Activated CD8-positive, alpha-beta memory T cell treated with anti-CD3 and anti-CD28 coated beads for 24 hours (primary cell): Measurements from ENCODE around the gene KCNJ11.

ENCODE experiments used
- DNase-seq: peaks from one replicate; pipeline ENCODE4 v3.0.0-alpha.2; 2020

Gene KCNJ11

DNA sequence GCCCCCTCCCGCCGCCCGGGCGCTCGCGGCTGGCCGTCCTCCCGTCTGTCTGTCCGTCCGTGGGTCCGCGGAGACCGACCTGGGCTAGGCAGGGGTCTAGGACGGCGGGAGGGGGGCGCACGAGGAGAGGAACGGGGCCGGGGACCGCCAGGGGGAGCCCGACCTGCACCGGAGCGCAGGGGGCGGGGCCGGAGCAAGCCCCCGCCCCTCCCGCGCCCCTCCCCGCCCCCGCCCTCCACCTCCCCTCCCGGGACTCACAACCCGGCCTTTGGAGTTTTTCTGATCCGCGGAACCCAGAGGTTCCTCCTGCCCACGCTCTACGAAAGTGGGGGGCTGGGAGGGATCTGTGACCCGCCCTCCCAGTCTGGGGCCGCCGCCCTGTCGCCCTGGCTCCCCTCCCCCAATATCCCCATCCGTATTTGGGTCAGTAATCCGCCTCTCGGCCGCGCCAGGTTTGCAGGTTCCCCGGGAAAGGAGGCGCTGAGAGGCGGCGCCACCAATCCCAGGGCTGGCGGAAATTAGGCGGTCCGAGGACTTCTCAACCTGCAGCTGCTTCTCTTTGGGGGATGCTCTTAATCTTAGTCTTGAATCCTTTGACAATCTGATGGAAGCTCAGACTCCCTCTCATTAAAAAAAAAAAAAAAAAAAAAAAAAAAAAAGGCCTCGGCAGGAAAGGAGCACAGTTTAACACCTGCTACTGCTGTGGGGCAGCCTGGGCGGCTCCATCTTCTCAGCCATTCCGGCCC lies 925 bp upstream of the KCNJ11 start:
- peak; percentile 92 for DNase-seq

DNA sequence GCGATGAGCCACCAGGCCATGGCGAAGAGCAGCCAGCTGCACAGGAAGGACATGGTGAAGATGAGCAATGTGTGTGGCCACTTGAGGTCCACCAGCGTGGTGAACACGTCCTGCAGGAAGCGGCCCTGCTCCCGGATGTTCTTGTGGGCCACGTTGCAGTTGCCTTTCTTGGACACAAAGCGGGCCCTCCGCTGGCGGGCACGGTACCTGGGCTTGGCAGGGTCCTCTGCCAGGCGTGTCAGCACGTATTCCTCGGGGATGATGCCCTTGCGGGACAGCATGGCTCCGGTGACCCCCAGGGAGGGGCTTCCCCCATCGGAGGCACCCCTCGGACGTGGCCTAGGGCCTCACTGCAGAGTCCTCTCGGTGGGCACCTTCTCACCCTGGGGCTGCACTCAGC lies 648 bp downstream of the KCNJ11 start:
- no peak for DNase-seq

DNA sequence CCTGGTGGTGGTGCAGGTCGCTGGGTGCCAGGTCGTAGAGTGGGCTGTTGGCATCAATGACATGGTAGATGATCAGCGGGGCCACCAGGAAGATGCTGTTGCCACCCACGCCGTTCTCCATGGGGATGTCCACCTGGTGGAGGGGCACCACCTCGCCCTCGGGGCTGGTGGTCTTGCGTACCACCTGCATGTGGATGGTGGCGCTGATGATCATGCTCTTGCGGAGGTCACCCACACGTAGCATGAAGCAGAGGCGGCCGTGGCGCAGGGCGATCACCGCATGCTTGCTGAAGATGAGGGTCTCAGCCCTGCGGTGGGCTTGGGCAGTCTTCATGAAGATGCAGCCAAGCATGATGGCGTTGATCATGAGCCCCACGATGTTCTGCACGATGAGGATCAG lies 1.2 kb downstream of the KCNJ11 start:
- DNase-seq, result no peak

DNA sequence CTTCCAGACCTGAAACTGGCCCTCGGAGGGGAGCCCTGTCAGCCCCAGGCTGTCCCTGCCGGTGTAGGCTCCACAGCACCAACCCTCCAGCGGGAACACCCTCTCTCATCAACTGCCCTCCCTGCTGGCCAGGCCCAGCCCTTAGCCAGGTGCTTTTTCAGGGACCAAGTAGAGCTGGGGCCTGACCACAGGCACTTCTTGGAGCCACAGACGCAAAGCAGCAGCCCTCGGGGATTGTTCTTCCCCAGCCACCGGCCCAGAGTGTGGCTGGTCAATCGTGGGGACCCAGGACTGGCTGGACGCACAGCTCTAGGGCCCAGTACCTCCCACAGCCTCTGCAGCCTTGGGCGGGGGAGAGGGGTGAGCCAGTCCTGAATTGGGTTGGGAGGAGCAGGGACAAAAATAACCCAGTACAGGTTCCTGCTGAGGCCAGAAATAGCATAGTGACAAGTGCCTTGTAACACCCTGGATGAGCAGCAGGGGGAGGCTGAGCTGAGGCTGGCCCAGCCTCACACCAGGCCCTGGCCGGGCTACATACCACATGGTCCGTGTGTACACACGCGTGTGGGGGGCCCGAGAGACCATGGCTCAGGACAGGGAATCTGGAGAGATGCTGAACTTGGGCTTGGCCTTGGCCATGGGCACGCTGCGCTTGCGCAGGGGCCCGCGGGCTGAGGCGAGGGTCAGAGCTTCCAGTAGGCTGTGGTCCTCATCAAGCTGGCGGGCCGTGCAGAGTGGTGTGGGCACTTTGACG lies 2.0 kb downstream of the KCNJ11 start:
- peak; percentile 69 for DNase-seq

DNA sequence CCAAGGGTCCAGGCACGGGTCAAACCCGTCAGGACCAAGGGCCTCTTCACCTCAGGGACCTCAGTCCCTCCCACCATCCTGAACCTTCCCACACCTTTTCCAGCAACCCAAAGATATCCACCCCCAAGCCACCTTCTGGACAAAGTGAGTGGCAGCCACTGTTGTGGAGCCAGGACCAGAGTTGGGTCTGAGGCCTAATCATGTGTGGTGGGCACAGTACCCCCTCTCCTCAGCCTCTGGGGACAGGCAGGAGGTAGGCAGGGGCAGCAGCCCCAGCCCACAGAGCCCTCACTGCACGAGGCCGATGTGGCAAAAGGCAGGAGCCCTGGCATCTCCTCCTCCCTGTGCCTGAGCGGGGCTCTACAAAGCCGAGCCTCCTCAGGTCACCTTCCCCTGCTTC lies 2.5 kb downstream of the KCNJ11 start:
- no peak for DNase-seq

DNA sequence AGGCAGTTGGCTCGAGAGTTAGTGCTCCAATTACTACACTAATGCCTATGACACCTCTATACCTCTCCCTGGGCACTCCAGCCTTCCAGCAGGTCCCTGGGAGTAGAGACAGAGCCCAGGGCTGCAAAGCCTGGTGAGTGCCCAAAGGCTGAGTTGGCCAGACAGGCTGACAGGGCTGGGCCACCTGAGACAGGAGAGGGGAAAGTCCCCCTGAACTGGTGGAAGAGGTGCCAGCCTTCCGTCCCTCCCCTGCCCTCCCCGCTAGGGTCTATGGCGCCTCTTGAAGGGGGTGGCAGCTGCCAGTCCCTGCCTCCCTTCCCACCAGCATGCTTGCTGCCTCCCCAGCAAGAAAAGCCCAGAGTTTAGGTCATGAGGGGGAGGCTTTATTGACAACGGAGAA lies 3.0 kb downstream of the KCNJ11 start:
- DNase-seq, result no peak

DNA sequence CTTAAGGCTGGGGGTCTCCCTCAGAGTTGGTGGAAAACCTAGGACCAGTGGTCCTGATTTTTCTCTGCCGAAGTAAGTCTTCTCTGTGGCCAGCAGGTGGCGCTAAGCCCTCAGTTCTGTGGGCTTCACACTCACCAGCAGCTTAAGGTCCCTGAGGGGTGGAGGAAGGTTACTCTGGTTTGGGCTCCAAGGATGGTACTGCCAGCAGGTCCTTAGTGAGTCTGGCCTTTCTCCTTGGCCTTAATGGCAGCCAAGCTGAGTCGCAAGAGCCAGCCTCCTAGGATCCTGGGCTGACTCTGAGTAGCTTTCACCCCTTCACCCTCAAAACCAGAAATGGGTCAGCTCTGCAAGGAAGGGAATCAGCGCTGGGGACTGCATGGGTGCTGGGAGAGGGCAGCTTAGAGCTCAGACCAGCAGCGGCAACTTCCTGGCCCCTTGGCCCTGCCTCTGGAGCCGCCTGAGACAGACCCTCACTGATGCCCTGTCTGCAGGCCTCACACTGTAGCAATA lies 4.4 kb downstream of the KCNJ11 start:
- peak; percentile 91 for DNase-seq

DNA sequence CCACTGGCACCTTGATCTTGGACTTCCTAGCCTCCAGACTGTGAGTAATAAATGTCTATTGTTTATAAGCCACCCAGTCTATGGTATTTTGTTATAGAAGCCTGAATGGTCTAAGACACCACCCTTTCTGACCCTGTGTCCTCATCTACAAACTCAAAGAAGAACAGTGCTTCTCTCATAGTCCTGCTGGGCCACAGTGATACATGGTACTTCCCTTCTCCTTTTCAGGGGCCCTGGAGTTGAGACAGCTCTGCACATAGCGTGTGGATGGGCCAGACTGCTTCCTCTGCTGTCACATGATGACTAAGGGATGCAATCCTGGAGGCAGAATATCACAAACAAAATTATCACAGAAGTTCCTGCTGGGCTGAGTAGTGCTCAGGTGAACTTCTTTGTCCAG lies 5.0 kb downstream of the KCNJ11 start:
- DNase-seq, result no peak

DNA sequence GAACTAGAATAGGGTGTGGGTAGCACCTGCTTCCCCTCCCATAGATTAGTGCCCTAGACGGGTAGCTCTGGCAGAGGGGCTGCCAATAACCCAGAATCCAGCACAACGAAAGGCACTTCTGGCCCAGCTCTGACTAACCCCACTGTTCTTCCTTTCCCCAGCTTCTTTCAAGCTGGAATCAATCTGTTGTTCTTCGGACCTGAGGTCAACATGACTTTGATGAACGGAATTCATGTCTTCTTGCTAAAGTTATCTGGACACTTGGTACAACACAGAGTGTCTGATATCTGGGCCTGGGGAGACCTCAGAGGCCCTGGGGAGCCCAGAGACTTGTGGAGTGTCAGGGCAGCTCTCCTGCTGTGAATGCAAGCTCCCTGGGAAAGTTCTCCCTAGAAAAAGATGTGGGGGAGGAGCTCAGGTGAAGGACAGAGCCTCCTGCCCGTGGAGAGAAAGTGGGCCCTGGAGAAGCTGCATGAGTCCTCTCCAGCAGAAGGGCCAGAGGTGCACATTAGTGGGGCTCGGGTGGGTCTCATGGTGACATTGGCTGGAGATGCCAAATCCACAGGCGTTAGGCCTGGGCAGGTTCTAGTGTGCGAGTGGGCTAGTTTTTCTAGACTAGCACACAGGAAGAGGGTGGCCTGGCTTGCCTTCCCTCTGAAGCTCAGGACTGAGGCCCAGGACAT lies 6.3 kb downstream of the KCNJ11 start:
- no peak for DNase-seq

DNA sequence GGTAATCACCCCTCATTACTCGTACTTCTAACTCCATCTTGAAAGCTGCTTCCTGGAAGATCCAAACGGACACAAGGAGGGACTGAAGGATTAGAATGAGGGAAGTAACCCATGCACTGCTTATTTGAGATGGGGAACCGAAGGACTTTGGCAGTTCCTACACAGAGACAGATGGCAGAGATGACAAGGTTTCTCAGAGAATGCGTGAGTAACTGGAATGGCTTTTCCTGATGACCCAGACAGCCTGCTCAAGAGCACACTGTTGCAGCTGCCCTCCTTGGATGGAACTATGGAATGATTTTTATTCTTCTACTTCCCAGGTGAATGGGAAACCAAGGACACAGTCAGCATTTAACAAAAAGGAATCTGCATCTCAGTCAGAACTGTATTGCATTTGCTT lies 7.3 kb downstream of the KCNJ11 start:
- no peak for DNase-seq

DNA sequence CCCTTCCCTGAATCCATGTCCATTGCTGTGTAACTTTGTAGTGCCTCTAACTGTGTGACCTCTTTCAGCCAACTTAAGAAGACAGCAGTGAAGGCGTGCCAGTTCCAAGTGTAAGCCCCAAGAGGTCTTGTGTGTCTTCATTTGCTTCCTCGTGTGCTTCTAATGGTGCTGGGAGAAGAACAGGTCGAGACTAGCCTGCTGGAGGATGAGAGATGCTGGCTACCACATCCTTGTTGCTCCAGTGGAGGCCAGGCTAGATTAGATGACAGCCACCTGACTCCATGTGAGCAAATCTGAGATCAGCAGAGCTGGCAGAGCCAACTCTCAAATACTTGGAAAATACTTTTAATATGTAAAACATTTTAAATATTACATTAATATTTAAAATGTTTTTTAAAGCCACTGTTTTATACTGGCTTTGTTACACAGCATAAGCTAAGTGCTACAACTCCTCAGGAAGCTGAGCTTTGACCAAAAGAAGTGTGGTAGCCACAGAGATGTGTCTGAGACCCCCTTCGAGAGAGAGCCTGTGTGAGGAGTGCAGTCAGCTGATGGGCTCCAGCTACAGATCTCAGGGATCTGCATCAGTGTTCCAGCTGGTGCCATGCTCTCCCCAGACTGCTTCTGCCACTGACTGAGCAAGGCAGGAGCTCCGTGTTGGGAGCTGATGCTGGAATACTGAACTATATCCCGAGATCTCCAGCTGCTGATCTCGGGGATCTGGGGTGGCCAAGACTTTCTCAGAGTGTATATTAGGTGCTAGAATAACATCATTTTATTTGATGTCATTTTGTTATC lies 8.9 kb downstream of the KCNJ11 start:
- DNase-seq, result peak; percentile 19

DNA sequence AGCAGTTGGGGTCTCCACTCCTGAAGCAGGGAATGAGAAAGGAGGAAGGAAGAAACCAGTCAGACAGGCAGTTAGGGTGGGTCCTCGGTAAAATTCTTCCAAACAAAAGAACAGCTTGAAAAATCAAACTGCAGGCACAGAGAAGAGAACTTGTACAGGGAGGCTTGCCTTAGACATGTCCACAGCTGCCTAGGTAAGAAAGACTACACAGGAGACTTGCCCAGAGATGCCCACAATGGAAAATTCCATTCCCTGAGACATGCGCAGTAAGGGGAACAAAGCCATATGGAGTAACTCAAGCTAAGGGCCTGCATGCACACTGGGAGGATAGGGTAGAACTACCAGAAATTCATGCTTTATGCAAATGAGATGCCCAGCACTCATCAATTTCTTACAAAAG lies 9.8 kb downstream of the KCNJ11 start:
- DNase-seq, result no peak

DNA sequence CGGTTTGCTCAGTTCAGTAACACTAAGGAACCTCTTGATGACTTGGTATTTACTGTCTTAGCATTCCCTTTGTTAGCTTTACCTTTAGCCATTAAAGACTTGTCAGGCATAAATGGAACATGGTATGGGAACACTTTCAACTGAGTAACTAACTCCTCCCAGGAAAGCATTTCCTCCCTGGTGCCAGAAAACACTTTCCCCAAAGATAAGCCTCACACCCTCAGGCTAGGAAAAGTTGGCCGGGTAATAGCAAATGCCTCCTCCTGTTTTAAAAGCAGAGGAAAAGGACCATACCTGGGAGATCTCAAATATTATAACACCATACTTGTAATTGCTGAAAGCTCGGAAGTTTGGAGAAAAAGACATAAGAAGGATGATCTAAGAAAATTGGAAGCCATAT lies 12.0 kb downstream of the KCNJ11 start:
- no peak for DNase-seq

DNA sequence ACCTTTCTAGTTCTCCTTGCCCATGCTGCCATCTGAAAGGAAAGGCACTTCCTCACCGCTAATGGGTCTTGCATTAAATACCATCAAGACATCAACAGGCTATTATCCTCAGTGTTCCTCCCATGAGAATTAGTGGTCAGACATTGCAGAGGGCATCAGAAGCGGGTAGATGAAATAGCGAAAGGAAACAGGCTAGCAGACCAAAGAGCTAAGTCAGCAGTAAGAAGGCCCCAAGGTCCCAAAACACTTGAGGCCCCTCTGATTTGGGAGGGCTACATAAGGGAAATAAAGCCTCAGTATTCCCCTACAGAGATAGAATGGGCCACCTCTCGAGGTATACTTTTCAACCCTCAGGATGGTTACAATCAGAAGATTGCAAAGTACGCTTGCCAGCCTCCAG lies 12.9 kb downstream of the KCNJ11 start:
- DNase-seq, result no peak

DNA sequence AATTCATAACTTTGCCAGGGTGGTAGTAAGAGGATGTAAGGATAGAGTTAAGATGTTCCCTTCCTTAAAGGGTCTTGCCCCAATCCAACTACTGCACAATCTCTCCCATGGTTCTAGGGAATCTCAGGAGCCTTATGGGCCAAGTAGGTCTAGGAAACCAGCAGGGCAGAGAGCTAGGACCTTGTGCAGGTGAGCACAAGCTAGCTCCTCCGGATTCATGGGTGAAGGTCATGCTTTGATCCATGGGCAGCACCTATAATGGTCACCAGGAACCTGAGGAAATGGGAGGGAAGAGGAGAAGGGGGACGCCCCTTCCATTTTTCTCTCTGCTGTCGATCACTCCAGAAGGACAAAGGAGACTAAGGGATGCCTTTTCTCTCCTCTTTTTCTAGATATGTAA lies 16.8 kb downstream of the KCNJ11 start:
- no peak for DNase-seq

DNA sequence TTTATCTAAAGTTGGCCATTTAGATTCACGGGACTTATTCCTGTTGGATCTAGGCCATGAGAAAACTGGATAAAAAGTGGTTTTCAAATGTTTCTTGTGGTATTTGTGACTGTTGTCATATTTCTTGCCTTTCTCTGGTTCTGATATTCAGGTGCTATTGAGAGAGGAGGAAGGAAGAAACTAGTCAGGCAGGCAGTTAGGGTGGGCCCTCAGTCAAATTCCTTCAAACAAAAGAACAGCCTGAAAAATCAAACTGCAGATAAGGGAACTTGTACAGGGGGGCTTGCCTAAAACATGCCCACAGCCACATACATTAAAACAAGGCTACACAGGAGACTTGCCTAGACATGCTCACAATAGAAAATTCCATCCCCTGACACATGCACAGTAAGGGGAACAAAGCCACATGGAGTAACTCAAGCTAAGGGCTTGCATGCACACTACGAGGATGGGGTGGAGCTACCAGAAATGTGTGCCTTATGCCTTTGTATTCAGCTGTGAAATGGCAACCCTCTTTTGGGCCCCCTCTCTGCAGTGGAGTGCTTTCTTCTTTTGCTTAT lies 18.7 kb downstream of the KCNJ11 start:
- no peak for DNase-seq

DNA sequence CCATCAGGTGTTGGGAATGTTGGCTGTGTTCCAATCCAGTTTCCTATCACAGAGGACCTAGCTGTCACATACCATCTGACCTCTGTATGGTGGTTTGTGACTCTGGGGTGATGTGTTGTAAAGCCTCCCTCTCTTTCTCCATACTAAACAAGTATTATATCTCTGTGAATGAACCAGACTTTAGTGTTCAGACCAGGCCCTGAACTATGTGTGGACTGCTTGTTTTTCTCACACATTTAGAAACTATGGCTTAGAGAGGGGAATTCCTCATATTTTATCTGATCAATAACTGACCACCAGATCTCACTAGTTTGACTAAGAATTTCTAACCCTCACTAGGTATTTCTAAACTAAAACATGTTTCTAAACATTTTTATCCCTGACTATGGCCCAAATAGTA lies 19.4 kb downstream of the KCNJ11 start:
- no peak for DNase-seq

DNA sequence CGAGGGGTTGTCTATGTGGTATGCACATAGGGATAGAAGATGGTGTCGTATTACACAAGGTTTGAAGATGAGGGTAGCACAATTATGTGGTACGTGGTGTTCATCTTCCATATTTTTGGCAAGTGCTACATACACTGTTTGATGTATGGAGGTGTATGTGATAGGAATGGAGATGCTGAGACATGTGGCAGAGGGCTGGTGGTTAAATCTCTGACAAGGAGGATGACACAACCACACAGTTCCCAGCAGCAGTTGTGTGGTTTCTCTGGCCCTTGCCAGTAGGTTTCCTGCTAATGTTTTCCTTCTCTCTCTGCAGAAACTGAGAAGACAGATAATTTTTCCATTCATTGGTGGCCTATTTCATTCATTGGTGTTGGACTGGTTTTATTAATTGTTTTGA lies 19.9 kb downstream of the KCNJ11 start:
- DNase-seq, result no peak

DNA sequence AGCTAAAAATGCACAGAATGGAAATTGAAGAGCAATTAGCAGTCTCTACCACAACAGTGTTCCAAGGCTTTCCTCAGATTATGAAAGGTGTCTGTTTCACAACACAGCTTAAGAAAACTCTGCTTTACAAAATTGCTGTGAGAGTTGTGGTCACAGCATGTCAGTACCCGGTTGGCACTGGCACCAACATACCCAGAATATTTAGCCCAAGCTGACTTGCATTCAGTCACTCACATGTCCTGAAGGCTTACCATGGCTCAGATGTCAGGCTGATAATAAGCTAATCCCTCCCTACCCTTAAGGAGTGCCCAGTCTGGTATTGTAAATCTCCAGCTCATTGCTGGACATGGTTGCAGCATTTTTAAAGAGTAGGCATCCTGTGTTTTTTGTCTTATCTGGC lies 22.0 kb downstream of the KCNJ11 start:
- no peak for DNase-seq

DNA sequence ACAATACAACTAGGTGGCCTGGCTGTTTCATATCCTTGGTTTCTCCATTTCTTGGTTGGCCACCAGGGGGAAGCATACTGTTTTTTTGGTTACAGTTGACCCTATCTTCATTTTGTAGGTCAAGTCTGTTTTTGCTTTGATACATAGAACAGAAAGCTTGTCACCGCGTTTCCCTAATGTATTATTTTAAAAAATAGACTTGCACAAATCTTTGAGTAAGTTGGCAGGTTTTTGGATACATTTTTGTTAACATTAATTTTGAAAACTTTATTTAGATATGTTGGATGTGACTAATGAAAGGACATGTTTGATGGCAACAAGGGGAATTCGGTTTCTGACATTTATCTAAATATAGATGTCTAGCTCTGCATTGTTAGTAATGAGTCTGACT lies 33.9 kb downstream of the KCNJ11 start:
- peak; percentile 71 for DNase-seq

DNA sequence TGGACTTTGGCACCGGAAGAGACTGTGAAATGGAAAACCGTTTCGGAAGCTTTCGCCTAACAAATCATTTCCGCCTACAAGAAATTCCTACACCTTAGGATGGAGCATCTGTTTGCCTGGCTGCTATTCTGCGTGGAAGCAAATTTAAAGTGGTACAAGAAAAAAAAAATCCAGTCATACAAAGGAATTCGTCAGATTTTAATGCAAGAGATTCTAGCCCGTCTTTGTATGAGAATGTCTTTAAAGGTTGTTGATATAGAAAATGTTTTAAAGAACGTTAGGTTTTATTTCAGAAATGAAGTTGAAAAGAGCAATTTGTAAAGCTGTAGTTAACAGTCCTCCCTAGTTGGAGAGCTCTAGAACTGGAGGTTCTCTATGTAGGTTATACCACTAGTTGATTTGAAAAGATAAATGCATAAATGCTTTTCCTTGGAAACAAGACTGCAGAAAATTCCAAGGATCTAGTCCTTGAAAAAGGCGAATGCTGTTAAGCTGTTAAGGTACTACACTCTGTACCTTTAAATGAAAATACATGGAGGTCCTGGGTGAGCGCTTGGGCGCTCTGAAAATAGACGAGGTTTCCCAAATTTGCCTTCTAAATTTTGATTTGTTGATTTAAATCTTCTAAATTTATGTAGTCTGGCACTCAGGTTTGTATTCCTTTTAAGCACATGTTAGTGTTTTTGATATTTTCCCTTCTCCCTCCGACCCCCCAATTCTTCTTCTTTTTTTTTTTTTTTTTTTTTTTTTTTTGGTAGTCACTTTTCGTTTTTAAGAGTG lies 34.4 kb downstream of the KCNJ11 start:
- DNase-seq, result no peak
